Measurements from ENCODE around the gene GHRHR. TPM values are rescaled to one million over a fixed set of nuclear protein-coding genes. Genes with fewer than 3 reads are reported as not detected.

GHRHR gene
- total RNA-seq = not detected
- long read RNA-seq = 0 reads

- DNase-seq (ENCODE audit: low spot score) = no peak
Observed at GRCh38 chr7:30963842-30964241, at the start of gene GHRHR. Gene GHRHR, plus strand, starts transcription at chr7:30963953. Its CDS starts 116 bp downstream, at chr7:30964069.

GRCh38 chr7:30914596-30914995, 49.2 kb upstream of the GHRHR start:
- no peak for DNase-seq (ENCODE audit: low spot score)

GRCh38 chr7:30915005-30915601, 48.6 kb upstream of the GHRHR start:
- no peak for DNase-seq (ENCODE audit: low spot score)

GRCh38 chr7:30915751-30916150, 48.0 kb upstream of the GHRHR start:
- no peak for DNase-seq (ENCODE audit: low spot score)

GRCh38 chr7:30916255-30916654, 47.5 kb upstream of the GHRHR start:
- DNase-seq (ENCODE audit: low spot score) = no peak

GRCh38 chr7:30916767-30917166, 47.0 kb upstream of the GHRHR start:
- no peak for DNase-seq (ENCODE audit: low spot score)

DNA sequence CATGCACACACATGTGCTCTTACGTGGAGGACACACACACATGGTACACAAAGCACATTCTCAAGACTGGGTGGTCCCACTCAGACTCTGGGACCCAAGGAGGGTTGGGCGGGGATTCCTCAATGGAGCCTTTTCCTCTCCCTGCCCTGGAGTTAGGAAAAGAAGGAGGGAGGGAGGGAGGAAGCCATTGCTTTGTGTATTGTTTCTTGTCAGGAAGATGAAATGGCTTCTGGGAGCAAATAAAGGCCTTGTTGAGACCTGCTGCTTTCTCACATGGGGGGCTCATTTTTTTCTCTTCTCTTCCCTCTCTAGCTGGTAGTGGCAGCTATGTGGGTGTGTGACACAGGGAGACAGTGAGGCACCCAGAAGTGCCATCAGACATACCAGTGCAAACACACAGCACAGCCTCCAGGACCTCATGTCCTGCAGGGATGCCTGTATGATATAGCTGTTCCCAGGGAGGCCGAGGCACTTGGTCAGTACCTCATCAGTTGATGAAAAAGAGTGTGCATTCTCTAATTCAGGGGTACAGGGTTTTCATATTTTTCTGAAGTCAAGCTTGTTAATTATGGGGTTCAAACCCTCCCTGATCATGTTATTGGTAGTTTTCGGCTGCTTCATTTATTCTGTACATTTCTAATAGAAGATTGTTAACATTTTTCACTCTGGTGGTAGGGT, 46.4 kb upstream of the GHRHR start:
- no peak for DNase-seq (ENCODE audit: low spot score)

DNA sequence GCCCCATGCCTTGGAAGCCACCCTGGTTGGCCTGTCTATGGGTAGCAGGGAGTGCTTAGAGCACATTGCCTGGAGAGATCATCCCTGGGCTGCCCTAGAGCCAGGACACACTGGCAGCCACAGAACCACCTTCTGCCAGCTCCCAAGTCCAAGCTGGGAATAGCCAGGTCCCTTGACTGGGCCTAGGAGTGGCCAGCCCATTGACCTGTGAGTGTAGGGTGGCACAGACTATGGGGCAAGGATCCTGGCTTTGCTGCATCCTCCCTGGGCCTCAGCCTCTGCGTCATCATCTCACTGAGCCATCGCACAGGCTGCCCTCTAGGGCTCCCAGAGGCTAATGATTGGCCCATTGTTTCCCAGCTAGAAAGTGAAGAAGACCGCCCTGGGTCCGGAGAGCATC, 45.1 kb upstream of the GHRHR start:
- peak; percentile 78 for DNase-seq (ENCODE audit: low spot score)

DNA sequence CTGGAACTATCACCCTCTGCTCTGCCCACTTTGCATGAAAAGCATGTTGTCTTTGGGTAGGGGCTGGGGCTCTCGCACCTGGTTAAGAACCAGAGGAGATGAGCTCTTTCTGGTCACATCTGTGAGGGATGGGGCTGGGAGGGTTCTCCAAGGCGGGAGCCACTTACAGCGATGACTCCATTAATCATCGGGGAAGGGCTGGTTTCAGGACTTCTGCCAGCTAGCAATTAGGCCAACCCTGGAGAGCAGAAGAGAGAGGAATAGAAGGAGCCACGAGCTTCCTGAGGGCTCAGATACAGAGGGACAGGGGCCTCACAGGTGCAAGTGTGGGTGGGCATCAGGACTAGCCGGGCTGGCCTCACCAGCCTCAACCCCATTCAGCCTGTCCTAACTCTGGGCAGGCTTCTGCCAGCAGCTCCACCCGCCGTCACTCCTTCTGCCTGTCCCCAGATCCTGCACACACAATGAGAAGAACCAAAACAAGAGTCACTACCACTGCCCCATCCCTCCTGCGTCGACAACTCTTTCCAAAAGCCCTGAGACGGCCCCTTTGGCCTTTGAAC, 43.7 kb upstream of the GHRHR start:
- peak; percentile 87 for DNase-seq (ENCODE audit: low spot score)

DNA sequence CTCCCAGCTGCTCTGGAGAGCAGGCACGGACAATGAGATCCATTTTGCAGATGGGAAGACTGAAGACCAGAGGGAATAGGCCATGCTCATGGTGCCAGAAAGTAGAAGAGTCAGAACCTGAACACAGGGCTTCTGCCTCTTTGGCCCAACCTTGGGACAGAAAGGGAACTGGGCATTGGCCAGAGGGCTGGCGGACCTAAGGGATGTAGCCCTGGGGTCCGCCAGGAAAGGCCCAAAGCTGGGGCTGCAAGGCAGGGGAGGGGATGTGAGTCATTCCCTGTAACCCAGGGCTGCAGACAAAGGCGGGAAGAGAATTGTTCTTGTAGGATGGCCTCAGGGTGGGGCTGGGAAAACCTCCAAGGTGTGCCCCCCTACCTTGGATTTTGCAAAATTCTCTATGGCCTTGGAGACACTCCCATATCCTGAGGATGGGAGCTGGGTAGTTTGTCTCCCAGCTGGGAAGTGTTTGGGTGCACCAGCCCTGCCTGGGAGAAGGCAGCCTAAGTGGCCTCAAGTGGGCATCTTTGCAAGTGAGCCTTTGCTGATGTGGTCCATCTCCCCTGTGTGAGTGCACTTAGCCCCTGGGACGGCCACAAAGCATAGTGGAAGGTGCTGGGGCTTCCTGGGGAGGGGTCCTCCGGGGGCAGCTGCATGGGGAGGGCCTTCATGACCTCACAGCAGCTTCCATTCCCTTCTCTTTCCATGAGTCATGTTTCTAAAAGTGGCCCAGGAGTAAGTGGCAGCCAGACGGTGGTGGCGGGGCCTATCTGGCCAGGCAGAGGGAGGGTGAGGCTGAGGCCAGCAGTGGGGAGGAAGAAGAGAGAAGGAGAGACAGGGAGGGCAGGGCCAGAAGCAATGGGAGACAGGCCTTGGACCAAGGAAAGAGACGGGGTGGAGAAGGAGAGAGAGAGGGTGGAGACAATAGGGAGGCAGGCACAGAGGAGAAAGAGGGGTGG, 42.9 kb upstream of the GHRHR start:
- DNase-seq (ENCODE audit: low spot score) = peak; percentile 89

DNA sequence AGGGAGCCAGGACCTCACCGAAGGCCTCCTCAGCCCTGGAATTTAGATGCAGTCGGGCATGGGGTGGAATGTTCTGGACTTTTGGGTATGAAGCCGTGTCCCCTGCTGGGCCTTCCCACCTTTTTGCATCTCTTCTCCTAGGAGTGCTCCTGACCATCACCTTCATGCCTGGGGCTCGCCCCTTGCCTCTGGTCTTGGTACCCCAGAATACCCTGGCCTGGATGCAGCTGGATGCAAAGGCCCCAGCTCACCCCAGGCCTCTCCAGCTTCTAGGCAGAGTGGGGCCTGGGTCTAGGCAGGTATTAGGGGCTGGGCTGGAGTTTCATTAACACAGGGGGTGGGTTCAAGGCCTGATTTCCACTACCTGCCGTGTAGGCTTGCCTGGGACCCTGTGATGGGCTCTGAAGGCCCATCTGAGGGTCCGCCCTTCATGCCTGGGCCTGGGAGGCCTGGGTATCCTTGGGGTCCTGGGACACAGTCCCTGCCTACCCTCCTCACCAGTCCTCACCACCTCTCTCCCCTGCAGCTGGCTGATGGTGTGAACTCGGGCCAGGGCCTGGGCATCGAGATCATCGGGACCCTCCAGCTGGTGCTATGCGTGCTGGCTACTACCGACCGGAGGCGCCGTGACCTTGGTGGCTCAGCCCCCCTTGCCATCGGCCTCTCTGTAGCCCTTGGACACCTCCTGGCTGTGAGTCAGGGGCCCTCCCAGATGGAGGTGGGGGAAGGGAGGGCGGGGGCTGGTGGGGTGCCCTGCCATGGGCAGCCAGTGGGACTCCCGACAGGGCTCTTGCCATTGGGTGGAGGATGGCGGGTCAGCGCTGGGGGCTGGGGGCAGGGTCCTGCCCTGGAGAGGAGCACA, 42.0 kb upstream of the GHRHR start:
- DNase-seq (ENCODE audit: low spot score) = peak; percentile 89

DNA sequence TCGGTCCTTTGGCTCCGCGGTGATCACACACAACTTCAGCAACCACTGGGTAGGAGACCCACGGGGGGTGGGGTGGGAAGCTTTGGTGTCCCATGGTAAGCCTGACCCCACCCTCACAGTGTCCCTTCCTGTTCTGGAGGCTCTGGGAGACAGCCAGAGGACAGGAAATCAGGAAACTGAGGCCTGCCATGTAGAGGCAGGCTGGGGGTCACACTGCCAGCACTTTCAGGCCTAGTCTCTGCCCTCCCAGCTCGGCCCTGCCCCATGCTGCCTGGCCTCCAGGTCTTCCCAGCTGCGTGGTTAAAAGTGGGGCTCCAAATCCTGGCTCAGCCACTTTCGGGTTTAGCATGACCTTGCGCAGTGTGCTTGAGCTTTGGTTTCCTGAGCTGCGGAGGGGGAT, 41.2 kb upstream of the GHRHR start:
- peak; percentile 62 for DNase-seq (ENCODE audit: low spot score)

DNA sequence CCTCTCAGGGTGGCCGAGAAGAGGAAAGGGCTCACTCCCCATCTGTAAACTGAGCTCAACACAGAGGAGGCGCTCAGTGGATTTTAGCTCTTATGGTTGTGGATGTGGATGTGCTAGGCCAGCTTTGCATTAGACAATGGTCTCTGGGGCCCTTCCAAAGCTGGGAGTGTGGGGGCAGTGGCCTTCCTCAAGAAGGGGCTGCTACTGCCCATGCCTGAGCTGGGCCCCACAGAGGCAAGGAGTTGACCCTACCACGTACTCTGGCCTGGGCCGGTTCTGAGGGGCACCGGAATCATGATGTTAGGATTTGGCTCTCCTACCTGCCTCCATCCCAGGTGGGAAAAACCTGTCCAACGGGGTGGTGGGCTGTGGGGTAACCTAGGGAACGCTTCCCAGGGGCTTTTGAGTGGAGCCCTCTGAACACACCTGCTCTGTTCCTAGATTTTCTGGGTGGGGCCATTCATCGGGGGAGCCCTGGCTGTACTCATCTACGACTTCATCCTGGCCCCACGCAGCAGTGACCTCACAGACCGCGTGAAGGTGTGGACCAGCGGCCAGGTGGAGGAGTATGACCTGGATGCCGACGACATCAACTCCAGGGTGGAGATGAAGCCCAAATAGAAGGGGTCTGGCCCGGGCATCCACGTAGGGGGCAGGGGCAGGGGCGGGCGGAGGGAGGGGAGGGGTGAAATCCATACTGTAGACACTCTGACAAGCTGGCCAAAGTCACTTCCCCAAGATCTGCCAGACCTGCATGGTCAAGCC, 40.6 kb upstream of the GHRHR start:
- peak; percentile 68 for DNase-seq (ENCODE audit: low spot score)

GRCh38 chr7:30923774-30924413, 39.9 kb upstream of the GHRHR start:
- peak; percentile 77 for DNase-seq (ENCODE audit: low spot score)

DNA sequence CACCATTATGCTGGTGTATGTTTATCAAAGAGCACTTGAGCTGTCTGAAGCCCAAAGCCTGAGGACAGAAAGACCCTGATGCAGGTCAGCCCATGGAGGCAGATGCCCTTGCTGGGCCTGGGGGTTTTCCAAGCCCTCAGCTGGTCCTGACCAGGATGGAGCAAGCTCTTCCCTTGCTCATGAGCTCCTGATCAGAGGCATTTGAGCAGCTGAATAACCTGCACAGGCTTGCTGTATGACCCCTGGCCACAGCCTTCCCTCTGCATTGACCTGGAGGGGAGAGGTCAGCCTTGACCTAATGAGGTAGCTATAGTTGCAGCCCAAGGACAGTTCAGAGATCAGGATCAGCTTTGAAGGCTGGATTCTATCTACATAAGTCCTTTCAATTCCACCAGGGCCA, 39.1 kb upstream of the GHRHR start:
- no peak for DNase-seq (ENCODE audit: low spot score)

GRCh38 chr7:30925117-30925516, 38.6 kb upstream of the GHRHR start:
- DNase-seq (ENCODE audit: low spot score) = no peak

DNA sequence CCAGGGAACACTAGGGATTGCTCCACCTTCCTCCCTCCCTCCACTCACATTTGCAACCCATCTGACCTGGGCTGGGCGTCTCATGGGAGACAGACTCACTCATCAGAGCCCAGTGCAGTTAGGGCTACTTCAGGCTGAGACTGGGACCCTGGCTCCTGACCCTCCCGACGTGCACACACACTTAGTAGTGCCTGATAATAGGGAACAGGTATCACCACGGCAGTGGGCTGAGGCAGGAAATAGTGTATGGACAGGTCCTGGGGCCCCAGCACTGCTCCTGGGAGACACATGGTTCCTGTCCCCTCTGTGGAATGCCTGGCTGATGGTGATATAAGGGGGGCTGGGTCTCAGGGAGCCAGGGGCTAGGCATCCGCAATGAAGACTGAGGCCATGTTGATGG, 37.8 kb upstream of the GHRHR start:
- peak; percentile 69 for DNase-seq (ENCODE audit: low spot score)

DNA sequence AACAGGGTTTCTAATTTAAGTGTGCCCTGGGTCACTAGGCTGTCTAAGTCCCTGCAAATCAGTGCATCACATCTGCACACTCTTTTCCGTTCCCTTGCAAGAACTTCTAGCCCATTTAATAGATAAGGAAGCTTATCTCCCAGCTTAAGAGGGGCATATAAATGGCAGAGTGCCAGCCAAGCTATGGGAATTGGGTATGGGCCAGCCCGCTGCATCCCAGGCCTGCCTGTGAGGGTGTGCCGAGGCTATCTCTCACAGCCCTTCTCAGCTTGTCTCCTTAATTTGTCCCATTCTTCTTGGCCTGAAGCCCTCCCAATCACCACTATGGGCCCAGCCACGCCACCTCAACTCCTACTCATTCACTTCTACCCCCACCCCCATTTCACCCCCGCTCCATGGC, 37.4 kb upstream of the GHRHR start:
- peak; percentile 43 for DNase-seq (ENCODE audit: low spot score)

GRCh38 chr7:30927040-30927439, 36.7 kb upstream of the GHRHR start:
- DNase-seq (ENCODE audit: low spot score) = no peak

Measured in mesenteric fat pad (tissue), 1 donor.